SK-N-SH (cell line): Measurements from ENCODE around the gene CEBPB. TPM values are rescaled to one million over a fixed set of nuclear protein-coding genes. Genes with fewer than 3 reads are reported as not detected.

ENCODE experiments used
- CTCF ChIA-PET: fragments of 300-600, 350-600 bp; formaldehyde crosslinking; extraction: SDS; loops from one replicate; lab custom pipeline; 2021; lab: Yijun Ruan, JAX
- POLR2A ChIA-PET: fragments of 350-600 bp; sonication (Branson Sonifier 250); formaldehyde crosslinking; extraction: SDS; loops from one replicate; lab custom pipeline; 2020; ENCODE audit warnings: antibody characterized with exemption, inconsistent platforms; lab: Yijun Ruan, JAX
- DNase-seq: peaks from one replicate; pipeline ENCODE4 v3.0.0; 2012
- H2AFZ ChIP-seq: fragments of 200-600 bp; sonication (generic); 2 replicates; pipeline ENCODE4 v1.8.1; 2016; ENCODE audit warnings: antibody characterized with exemption, mild to moderate bottlenecking, low read depth
- H3F3A ChIP-seq: fragments of 200-600 bp; sonication (generic); replicated peaks from 2 replicates; pipeline ENCODE3; 2016; ENCODE audit warnings: antibody characterized with exemption, mild to moderate bottlenecking; ENCODE audit not compliant: insufficient read depth
- H3K27ac ChIP-seq, 2 experiments: fragments of 200-500 bp in 1 of 2; fragments of 200-600 bp in 1 of 2; sonication (Bioruptor generic) in 1 of 2; sonication (generic), shearing (Covaris generic) in 1 of 2; 2 replicates each; pipeline versions ENCODE4 v1.5.1 to v1.6.1; 2014 to 2016; ENCODE audit warnings: low read depth in 2 of 2, inconsistent platforms in 1 of 2, low read length in 1 of 2, mild to moderate bottlenecking in 1 of 2, mixed read lengths in 1 of 2
- H3K27me3 ChIP-seq: fragments of 200-600 bp; sonication (generic), shearing (Covaris generic); 2 replicates; pipeline ENCODE4 v1.6.1; 2016; ENCODE audit warnings: mixed run types; ENCODE audit not compliant: insufficient read depth
- H3K36me3 ChIP-seq, 2 experiments: fragments of 200-500 bp in 1 of 2; fragments of 200-600 bp in 1 of 2; sonication (Bioruptor generic) in 1 of 2; sonication (generic) in 1 of 2; replicated peaks in 1 of 2; 2 replicates each; pipeline versions ENCODE3 to v1.5.1; 2014 to 2016; ENCODE audit warnings: low read length in 1 of 2, mild to moderate bottlenecking in 1 of 2; ENCODE audit not compliant: insufficient read depth in 2 of 2, control insufficient read depth in 1 of 2
- H3K4me1 ChIP-seq, 2 experiments: fragments of 200-500 bp in 1 of 2; fragments of 200-600 bp in 1 of 2; sonication (Bioruptor generic) in 1 of 2; sonication (generic), shearing (Covaris generic) in 1 of 2; 2 replicates each; pipeline versions ENCODE4 v1.5.1 to v1.6.1; 2014 to 2016; ENCODE audit warnings: low read depth in 1 of 2, low read length in 1 of 2, mixed run types in 1 of 2; ENCODE audit not compliant: insufficient read depth in 2 of 2, control insufficient read depth in 1 of 2
- H3K4me2 ChIP-seq: fragments of 200-600 bp; sonication (generic), shearing (Covaris generic); 2 replicates; pipeline ENCODE4 v1.6.1; 2017; ENCODE audit warnings: mixed run types
- H3K4me3 ChIP-seq, 2 experiments: fragments of 200-500 bp in 1 of 2; fragments of 200-600 bp in 1 of 2; sonication (Bioruptor generic) in 1 of 2; sonication (generic), shearing (Covaris generic) in 1 of 2; 2 replicates each; pipeline versions ENCODE4 v1.5.1 to v1.8.1; 2014 to 2016; ENCODE audit warnings: low read depth in 2 of 2, inconsistent platforms in 1 of 2, low read length in 1 of 2, mild to moderate bottlenecking in 1 of 2, mixed read lengths in 1 of 2, moderate library complexity in 1 of 2
- H3K79me2 ChIP-seq: fragments of 200-600 bp; sonication (generic); 2 replicates; pipeline ENCODE4 v1.8.1; 2017; ENCODE audit warnings: mild to moderate bottlenecking; ENCODE audit not compliant: insufficient read depth
- H3K9ac ChIP-seq: fragments of 200-600 bp; sonication (generic); 2 replicates; pipeline ENCODE4 v1.6.1; 2017; ENCODE audit warnings: mixed run types
- H3K9me2 ChIP-seq: fragments of 200-600 bp; sonication (generic); 2 replicates; pipeline ENCODE4 v1.6.1; 2017; ENCODE audit warnings: mixed run types
- H3K9me3 ChIP-seq: fragments of 200-600 bp; sonication (generic); 2 replicates; pipeline ENCODE4 v1.6.1; 2017; ENCODE audit warnings: mixed run types, mild to moderate bottlenecking, moderate library complexity
- H4K20me1 ChIP-seq: fragments of 200-600 bp; sonication (generic); 2 replicates; pipeline ENCODE4 v1.6.1; 2017; ENCODE audit warnings: mild to moderate bottlenecking, mixed run types; ENCODE audit not compliant: insufficient read depth
- CTCF ChIP-seq: fragments of 200-600 bp; sonication (generic); IDR thresholded peaks from 2 replicates; pipeline ENCODE4 v1.6.1; 2017; ENCODE audit warnings: antibody characterized with exemption, mild to moderate bottlenecking, moderate library complexity
- GATA2 ChIP-seq: sonication (generic); formaldehyde crosslinking; IDR thresholded peaks from 2 replicates; pipeline ENCODE4 v1.5.0; 2020; ENCODE audit warnings: mild to moderate bottlenecking, missing genetic modification reagents
- MXI1 ChIP-seq: IDR thresholded peaks from 2 replicates; pipeline ENCODE4 v1.6.1; 2012; ENCODE audit warnings: mild to moderate bottlenecking, low read depth, low read length, improper control_type of control experiment
- NRF1 ChIP-seq: IDR thresholded peaks from 2 replicates; pipeline ENCODE4 v1.6.1; 2012; ENCODE audit warnings: low read depth, mild to moderate bottlenecking, low read length
- PBX3 ChIP-seq: IDR thresholded peaks from 2 replicates; pipeline ENCODE4; 2012
- RFX5 ChIP-seq: IDR thresholded peaks from 2 replicates; pipeline ENCODE4 v1.6.1; 2012; ENCODE audit warnings: mild to moderate bottlenecking, improper control_type of control experiment, low read length
- RXRA ChIP-seq: IDR thresholded peaks from 2 replicates; pipeline ENCODE4 v1.4.0; 2012; ENCODE audit warnings: low read depth, mild to moderate bottlenecking, borderline replicate concordance
- TAF1 ChIP-seq: IDR thresholded peaks from 2 replicates; pipeline ENCODE4 v1.6.1; 2012; ENCODE audit warnings: low read depth, mild to moderate bottlenecking, low read length, moderate library complexity, borderline replicate concordance
- YY1 ChIP-seq: IDR thresholded peaks from 2 replicates; pipeline ENCODE4 v1.4.0; 2012; ENCODE audit warnings: low read depth, mild to moderate bottlenecking
- ZBTB33 ChIP-seq: IDR thresholded peaks from 2 replicates; pipeline ENCODE4 v1.4.0; 2012; ENCODE audit warnings: low read depth, borderline replicate concordance
- WGBS: methylation state at CpG from one replicate; pipeline ENCODE4 v1.1.6; 2017; ENCODE audit warnings: low lambda C conversion rate; 5-methylcytosine and 5-hydroxymethylcytosine counted together
- polyA plus RNA-seq, 3 experiments: library from polyadenylated mRNA; depleted of rRNA; stranded (reverse); fragments of >200 nt; gene quantifications; 2 replicates each; pipeline ENCODE4 v1.2.3, GENCODE V29; 2012
- TF ChIP-seq, protein P1 (sequence below): IDR thresholded peaks from 2 replicates; pipeline ENCODE4 v1.4.0; 2012; ENCODE audit warnings: low read depth, borderline replicate concordance
- TF ChIP-seq, protein P2 (sequence below): fragments of 150-350 bp; IDR thresholded peaks from 2 replicates; pipeline ENCODE4 v1.6.1; 2016; ENCODE audit warnings: mild to moderate bottlenecking, low read depth, low read length

Gene CEBPB
- polyA plus RNA-seq, 1 of the 3 experiments (the other 2 are of a cell fraction) = 14.7 TPM

DNA sequence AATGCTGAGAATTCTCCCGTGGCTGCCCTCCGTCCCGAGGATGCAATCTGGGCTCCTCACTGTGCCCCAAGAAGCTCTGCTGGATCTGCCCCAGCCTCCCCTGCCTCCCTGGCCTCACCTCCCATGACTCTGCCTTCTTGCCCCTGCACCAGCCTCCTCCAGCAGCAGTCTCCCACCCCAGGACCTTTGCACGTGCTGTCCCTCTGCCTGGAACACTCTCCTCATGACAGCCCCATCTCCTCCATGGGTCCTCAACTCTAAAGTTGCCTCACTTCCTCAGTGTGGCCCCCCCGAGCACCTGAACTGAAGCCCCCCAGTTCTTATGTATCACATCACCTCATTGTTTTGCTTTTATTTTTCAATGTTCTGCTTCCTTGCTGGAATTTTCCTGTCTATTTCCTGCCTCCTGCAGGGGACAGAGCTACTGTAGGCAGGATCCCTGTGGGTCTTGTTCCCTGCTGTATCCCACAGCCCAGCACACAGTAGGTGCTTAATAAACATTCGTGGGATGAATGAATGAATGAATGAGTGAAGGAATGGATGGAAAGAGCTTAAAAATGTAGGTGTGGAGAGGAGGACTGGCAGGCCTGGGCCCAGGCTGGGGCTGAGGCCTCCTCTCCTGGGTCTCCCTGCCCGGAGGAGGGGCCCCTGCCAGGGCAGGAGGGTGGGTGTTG is 42.2 kb downstream of the CEBPB start:
- TF ChIP-seq, protein P1, sequence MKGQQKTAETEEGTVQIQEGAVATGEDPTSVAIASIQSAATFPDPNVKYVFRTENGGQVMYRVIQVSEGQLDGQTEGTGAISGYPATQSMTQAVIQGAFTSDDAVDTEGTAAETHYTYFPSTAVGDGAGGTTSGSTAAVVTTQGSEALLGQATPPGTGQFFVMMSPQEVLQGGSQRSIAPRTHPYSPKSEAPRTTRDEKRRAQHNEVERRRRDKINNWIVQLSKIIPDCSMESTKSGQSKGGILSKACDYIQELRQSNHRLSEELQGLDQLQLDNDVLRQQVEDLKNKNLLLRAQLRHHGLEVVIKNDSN = no peak
- TF ChIP-seq NRF1 (no peak), MXI1 (no peak), ZBTB33 (no peak), RXRA (no peak)
- TF ChIP-seq, all 33 proteins: peak for 0
- H4K20me1 ChIP-seq = no peaks in the 10 kb centered on the region
- no peaks in the 10 kb centered on the region for H3K9me3 ChIP-seq
- DNase-seq = no peak
- WGBS = 82% methylated on average over 7 of the region's 7 CpGs
- H3K4me2 ChIP-seq = no peak overlapping the region
- no peaks in the 10 kb centered on the region for H3F3A ChIP-seq
- no peak overlapping the region for H3K27ac ChIP-seq
- H3K27me3 ChIP-seq = no peaks in the 10 kb centered on the region
- no peaks in the 10 kb centered on the region for H3K79me2 ChIP-seq
- H3K9ac ChIP-seq = no peak overlapping the region
- H3K9me2 ChIP-seq = no peaks in the 10 kb centered on the region
- H3K4me3 ChIP-seq = no peak overlapping the region
- ChIA-PET POLR2A (no interaction called here), CTCF (no interaction called here)
- H3K4me1 ChIP-seq = no peaks in the 10 kb centered on the region
- H2AFZ ChIP-seq = no peak overlapping the region
- H3K36me3 ChIP-seq = no peaks in the 10 kb centered on the region

DNA sequence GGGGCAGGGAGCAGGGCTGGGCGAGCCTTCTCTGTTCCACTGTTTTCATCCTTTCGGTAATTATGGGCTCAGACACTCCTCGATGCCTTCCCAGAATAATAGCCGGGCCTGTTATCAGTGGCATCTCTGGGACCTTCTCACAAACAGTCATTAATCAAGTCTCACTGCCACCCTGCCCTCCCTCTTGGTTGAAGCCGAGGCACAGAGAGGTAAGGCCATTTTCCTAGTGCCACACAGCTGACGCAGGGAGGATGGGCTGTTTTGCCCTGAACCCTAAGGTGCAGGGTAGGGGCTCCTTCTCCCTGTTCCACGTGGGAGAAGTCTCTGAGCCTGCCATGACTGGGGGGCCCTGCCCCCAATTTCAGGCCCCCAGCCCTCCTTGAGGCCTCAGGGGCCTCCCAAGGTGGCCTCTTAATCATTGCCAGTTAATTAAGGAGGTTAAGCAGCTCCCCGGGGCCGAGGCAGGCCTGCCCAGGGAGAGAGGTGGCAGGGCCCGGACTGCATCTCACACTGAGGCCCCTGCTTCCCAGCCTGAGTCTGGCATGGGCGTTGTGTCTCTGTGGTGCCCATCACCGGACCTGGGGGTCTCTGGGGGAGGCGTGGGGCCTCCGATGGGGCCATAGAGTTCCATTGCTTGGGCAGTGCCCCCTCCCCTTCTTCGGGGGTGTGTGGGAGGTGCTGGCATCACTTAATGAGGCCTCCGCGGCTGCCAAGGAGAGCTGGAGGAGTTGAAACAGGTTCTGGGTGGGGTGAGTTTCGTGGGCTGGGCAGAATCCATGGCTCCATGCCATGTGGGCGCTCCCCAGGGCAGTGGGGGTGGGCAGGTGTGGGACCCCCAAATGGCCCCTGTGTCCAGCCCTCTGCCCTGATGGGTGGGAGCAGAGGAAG is 42.9 kb downstream of the CEBPB start:
- POLR2A ChIA-PET = no interaction called here
- no peak overlapping the region for H2AFZ ChIP-seq
- DNase-seq = no peak

More for the DNA sequence above, 42.9 kb downstream of the CEBPB start:
- Histone ChIP-seq H3K4me3 (no peak overlapping the region), H3F3A (no peaks in the 10 kb centered on the region), H3K4me1 (no peaks in the 10 kb centered on the region), H3K36me3 (no peaks in the 10 kb centered on the region), H4K20me1 (no peaks in the 10 kb centered on the region), H3K9me3 (no peaks in the 10 kb centered on the region), H3K9ac (no peak overlapping the region), H3K27me3 (no peaks in the 10 kb centered on the region), H3K27ac (no peak overlapping the region), H3K79me2 (no peaks in the 10 kb centered on the region), H3K4me2 (no peak overlapping the region), H3K9me2 (no peaks in the 10 kb centered on the region)
- 63% methylated on average over 13 of the region's 19 CpGs for WGBS
- no peak for TF ChIP-seq TAF1
- no peak for TF ChIP-seq MXI1
- TF ChIP-seq CTCF = no peak
- TF ChIP-seq GATA2 (CRISPR knock-in tag) = peak; percentile 17; the same call in 1 of the 2 replicates
- TF ChIP-seq YY1 = no peak
- no peak for TF ChIP-seq NRF1
- no peak for TF ChIP-seq RFX5
- TF ChIP-seq PBX3 = no peak
- TF ChIP-seq, protein P2, sequence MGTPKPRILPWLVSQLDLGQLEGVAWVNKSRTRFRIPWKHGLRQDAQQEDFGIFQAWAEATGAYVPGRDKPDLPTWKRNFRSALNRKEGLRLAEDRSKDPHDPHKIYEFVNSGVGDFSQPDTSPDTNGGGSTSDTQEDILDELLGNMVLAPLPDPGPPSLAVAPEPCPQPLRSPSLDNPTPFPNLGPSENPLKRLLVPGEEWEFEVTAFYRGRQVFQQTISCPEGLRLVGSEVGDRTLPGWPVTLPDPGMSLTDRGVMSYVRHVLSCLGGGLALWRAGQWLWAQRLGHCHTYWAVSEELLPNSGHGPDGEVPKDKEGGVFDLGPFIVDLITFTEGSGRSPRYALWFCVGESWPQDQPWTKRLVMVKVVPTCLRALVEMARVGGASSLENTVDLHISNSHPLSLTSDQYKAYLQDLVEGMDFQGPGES = no peak
- CTCF ChIA-PET = interaction anchor here (1.2 kb wide), 1 partner anchor 34 kb away, joined by 3 read pairs; no protein-coding TSS in a partner anchor
